Right renal pelvis (tissue), 4 donors: ENCODE measurements around the gene ENDOU. TPM values are rescaled to one million over a fixed set of nuclear protein-coding genes. Genes with fewer than 3 reads are reported as not detected.

ENCODE experiments used
- DNase-seq, 4 donors: peaks; one replicate each; pipeline ENCODE4 v3.0.0-alpha.2; 2013; ENCODE audit warnings: low read depth in 4 of 4, low spot score in 3 of 4, missing footprints in 1 of 4
- polyA plus RNA-seq, 4 donors: library from polyadenylated mRNA; unstranded; fragments of 120-200 nt; gene quantifications; one replicate each; pipeline ENCODE4 v1.2.1, GENCODE V29; 2013; ENCODE audit not compliant: insufficient read length in 4 of 4

The ENDOU gene
- polyA plus RNA-seq, 4 donors, result 0.17 to 0.42 (median 0.40) TPM

- DNase-seq, result no peak
These were observed 19.6 kb upstream of the ENDOU start for GRCh38 chr12:47744778-47745436.

GRCh38 chr12:47744005-47744651, 18.8 kb upstream of the ENDOU start:
- no peak for DNase-seq

DNA sequence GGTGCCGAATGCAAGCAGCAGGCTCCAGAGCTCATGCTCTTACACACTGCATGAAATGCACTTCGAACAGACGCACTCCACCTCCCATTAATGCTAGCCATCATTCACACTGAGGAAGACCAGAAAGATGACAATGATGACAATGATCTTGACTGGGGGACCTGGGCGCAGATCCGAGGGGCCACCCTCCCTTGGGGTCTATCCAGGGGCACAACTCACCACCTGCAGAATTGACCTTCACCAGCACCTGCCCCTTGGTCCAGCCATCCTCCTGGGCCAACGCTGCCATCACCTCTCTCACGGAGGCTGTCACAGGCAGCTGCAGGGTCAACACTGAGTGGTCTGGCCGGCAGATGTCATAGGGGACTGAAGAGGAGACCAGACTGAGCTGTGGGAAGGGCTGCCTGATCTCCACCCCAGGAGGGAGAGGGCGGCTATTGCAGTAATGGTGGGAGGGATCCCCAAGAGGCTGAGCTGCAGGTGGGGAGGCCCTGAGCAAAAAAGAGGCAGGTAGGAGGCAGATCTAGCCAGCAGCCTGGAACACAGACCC, 18.1 kb upstream of the ENDOU start:
- DNase-seq, result no peak

DNA sequence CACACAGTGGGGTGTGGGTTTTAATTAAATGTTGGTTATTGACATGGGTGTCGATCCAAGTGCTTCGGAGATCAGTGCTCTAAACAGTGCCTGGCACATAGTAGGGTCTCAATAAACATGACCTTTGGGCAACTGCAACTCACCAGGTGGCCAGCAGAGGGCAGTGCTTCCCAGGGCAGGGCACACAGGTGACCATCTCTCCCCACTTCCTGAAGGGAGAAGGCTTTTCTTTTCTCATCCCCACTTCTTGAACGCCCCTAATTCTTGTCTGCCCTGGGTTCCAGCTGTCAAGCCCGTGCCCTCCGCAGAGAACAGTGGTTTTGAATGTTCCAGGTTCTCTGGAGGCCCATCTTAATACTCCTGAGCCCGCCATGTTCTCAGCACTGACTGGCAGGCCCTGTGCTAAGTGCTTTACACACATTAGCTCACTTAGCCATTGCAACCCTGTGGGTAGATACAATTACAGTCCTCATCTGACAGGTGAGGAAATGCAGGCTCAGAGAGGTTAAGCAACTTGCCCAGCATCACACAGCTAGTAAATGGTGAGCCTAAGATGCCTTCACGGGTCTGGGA, 17.0 kb upstream of the ENDOU start:
- DNase-seq, result no peak

GRCh38 chr12:47741340-47741703, 16.0 kb upstream of the ENDOU start:
- DNase-seq, result no peak

DNA sequence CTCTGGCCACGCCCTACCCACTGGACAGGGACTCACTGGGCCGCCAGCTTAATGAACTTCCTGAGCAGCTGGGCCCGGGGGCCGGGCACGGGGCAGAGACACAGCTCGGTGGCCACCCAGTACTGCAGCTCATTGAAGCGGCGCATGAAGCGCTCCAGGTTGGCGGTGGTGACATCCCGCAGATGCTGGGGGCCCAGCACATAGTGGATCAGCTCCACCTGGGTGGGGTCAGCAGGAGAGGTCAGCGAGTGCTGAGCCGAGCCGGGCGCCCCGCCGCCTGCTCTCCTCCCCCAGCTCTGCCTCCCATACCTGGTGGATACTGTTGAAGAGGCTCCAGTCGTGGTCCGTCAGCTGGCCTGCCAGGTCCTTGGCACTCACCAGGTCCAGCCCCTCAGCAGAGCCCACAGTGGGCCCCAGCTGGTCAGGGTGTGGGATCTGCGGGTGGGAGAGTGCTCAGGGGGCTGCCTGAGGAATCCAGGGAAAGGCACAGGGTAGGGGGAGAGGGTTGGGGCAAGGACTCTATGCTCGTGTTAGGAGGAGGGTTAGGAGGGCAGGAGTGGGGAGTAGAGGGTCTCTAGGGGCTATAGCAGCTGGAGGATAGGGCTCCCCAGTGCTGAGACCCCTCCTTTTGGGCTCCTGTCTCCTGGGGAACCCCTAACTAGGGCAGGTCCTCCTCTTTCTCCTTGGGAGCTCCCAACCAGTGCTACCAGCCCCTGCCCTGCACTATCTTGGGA, 15.5 kb upstream of the ENDOU start:
- DNase-seq, result no peak

DNA sequence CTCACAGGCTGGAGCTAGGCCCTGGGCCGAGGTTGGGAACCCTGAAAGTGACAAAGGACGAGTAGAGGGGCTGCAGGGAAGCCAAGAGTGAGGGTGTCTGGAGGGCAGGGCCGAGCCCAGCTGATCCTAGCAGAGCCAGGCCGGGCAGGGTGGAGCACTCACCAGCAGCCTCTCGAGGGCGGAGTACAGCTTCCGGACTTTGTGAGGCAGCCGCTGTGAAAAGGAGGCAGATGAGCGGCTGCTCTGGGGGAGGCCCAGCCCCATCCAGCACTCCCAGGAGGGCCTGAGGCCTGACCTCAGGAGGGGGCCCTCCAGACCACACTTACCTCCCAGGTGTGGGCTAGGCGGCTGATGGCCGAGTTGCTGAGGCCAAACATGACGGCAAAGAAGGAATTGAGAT, 14.7 kb upstream of the ENDOU start:
- no peak for DNase-seq

DNA sequence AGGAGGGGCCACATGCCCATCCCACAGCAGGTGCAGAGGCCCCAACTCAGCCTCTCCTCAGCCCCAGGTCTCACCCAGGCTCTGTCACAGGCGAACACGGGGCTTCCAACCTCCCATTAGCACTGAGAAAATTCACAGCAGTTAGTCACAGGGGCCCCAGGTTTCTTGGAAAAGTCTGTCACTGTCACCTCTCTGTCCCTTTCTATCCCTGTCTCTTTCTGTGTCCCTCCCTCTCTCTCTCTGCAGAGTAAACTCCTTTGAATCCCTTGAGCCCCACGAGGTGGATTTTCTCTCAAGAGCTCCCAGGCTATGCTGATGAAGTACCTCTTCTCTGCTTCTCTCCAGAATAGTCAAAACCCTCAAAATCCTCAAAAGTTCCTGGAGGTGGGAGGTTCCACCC, 14.0 kb upstream of the ENDOU start:
- DNase-seq, result no peak

GRCh38 chr12:47737936-47738594, 12.8 kb upstream of the ENDOU start:
- DNase-seq, result no peak

GRCh38 chr12:47736877-47737676, 11.8 kb upstream of the ENDOU start:
- no peak for DNase-seq

- no peak for DNase-seq
These were observed 10.9 kb upstream of the ENDOU start for GRCh38 chr12:47736216-47736615.

- DNase-seq, result no peak
These were observed 10.4 kb upstream of the ENDOU start for GRCh38 chr12:47735649-47736048.

DNA sequence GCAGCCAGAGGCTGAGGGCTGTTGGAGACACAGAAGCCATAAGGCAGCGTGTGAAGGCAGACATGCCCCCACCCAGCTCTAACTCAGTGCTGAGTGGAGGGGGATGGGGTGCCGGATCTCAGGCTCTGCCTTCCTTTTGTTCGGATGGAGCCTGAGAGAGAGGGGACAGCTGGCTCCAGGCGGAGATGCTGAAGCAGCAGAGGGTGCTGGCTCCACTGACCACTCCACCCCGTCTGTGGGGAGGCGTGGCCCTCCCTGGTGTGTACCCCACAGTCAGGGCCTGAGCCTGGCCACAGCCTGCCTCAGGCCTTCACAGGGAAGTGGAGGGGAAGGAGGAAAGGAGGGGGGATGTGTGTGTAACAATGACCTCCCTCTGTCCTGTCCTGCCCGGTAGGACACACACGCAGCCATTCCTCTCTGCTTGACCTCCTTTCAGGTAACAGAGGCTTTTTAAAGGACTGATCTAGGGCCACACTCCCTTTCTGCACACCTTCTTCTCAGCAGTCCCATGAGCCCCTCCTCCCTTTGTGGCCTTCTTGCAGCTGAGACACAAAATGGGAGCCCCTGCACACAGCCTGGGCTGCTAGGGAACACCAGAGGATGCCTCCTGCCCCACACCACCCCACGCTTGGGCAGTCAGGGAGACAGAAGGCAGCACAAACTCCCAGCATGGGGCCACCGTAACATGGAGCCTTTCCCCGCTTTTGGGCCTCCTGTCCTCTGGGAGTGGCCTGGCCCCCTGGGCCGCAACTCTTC, 9.6 kb upstream of the ENDOU start:
- no peak for DNase-seq

DNA sequence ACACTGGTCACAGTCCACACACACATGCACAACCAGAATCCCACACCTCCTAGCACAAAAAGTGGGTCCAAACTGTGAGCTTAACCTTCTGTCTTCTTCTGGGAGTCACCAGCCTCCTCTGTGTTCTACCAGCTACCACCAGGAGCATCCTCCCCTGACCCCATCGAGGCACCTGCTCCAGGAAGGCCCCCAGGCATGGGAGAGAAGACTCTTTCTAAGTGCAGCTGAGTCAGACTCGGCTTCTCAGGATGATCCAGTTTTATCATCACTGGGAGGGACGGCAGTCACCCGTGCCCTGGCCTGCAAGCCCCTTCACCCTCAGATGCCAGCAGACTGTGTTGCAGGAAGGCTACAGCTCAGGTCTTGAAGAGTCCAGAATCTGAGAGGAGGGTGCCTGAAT, 7.9 kb upstream of the ENDOU start:
- DNase-seq, result no peak

DNA sequence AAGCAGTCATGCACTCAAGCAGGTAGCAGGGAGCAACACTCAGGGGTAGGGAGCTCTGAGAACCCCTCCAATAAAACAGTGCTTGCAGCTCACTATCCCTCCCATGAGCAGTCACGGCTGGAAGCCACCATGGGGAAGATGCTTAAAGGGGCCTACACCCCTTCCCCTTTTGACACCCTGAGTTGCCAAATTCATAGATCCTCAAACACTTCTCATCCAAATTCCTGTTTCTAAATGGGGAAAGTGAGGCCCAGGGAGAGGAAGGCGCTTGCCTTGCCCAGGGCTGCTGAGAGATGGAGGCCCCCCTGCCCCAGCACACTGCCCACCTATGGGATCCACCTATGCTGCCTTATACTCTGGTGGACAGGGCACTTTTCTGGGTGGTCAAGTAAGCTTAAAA, 7.2 kb upstream of the ENDOU start:
- no peak for DNase-seq

GRCh38 chr12:47731723-47732122, 6.4 kb upstream of the ENDOU start:
- no peak for DNase-seq

GRCh38 chr12:47730341-47730744, 5.1 kb upstream of the ENDOU start:
- no peak for DNase-seq

DNA sequence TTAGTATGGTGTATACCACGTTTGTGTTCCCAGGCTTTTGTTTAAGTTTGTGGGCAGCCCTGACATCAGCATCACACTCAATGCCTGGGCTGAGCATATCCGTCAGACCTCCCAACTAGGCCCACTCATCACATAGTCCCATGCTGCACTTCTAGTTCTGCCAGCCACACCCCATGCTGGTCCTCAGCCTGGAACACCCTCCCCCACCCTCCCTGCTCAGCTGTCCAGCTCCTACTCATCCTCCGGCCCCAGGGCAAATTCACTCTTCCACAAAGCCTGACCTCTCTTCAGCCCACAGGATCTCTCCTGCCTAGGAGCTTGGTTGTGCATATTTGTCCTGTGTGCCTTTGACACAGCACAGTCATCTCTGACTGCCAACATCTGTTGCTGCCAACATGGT, 3.9 kb upstream of the ENDOU start:
- no peak for DNase-seq

GRCh38 chr12:47725893-47726292, 603 bp upstream of the ENDOU start:
- DNase-seq, result no peak
